GOT3 (cell line): ENCODE data around the gene ROR1.

ENCODE experiments used
- DNase-seq: peaks from one replicate; lab custom pipeline; 2025; ENCODE audit warnings: mixed read lengths; lab: John Stamatoyannopoulos, UW

The ROR1 gene

GRCh38 chr1:64107118-64107519, 333.3 kb downstream of the ROR1 start:
- no peak for DNase-seq

GRCh38 chr1:64107632-64108031, 333.8 kb downstream of the ROR1 start:
- no peak for DNase-seq

- no peak for DNase-seq
Measured at GRCh38 chr1:64110924-64111777, 337.3 kb downstream of the ROR1 start.

GRCh38 chr1:64111787-64112186, 338.0 kb downstream of the ROR1 start:
- DNase-seq, result no peak

GRCh38 chr1:64112281-64112680, 338.5 kb downstream of the ROR1 start:
- no peak for DNase-seq

GRCh38 chr1:64114012-64114525, 340.3 kb downstream of the ROR1 start:
- no peak for DNase-seq

GRCh38 chr1:64116537-64116936, 342.7 kb downstream of the ROR1 start:
- DNase-seq, result no peak

- no peak for DNase-seq
Measured at GRCh38 chr1:64117492-64117891, 343.7 kb downstream of the ROR1 start.

- DNase-seq, result no peak
Measured at GRCh38 chr1:64121766-64122385, 348.1 kb downstream of the ROR1 start.

GRCh38 chr1:64122588-64122987, 348.8 kb downstream of the ROR1 start:
- DNase-seq, result no peak

GRCh38 chr1:64124704-64125440, 351.1 kb downstream of the ROR1 start:
- no peak for DNase-seq

- no peak for DNase-seq
Measured at GRCh38 chr1:64126581-64126980, 352.8 kb downstream of the ROR1 start.

GRCh38 chr1:64127297-64127696, 353.5 kb downstream of the ROR1 start:
- DNase-seq, result no peak

GRCh38 chr1:64129701-64130100, 355.9 kb downstream of the ROR1 start:
- no peak for DNase-seq

- no peak for DNase-seq
Measured at GRCh38 chr1:64131155-64131554, 357.3 kb downstream of the ROR1 start.

GRCh38 chr1:64133036-64133435, 359.2 kb downstream of the ROR1 start:
- peak; percentile 48 for DNase-seq

GRCh38 chr1:64135462-64136223, 361.8 kb downstream of the ROR1 start:
- no peak for DNase-seq

GRCh38 chr1:64136296-64136695, 362.5 kb downstream of the ROR1 start:
- no peak for DNase-seq

GRCh38 chr1:64136752-64137411, 363.1 kb downstream of the ROR1 start:
- DNase-seq, result peak; percentile 32

- DNase-seq, result no peak
Measured at GRCh38 chr1:64137412-64137803, 363.6 kb downstream of the ROR1 start.

GRCh38 chr1:64139877-64140276, 366.1 kb downstream of the ROR1 start:
- DNase-seq, result no peak
